ENCODE measurements around the gene PHLDB1.

PHLDB1 gene

GRCh38 chr11:118621071-118621783 is 13.8 kb downstream of the PHLDB1 start:
- TF ChIP-seq POLR2AphosphoS5 (IDR thresholded peaks at IDR 0.05; ENCODE audit: low read depth) (no peak), SPI1 (IDR thresholded peaks at IDR 0.05; ENCODE audit: borderline replicate concordance, low read depth) (peak; percentile 69; the same call in 1 of the 2 replicates)
- no peak overlapping the region for H3K27ac ChIP-seq (replicated peaks)
- H3K27me3 ChIP-seq (ENCODE audit: insufficient read depth, poor library complexity, severe bottlenecking): peaks cover 17% of the 10 kb centered on the region
- peak overlapping the region; percentile 23 for H3K4me3 ChIP-seq (replicated peaks; ENCODE audit: insufficient read depth, low read length)
- peak; percentile 44 to 66 for DNase-seq (ENCODE audit: low read depth in 1 of 2, low spot score in 1 of 2)

- peaks cover 17% of the 10 kb centered on the region for H3K27me3 ChIP-seq (ENCODE audit: insufficient read depth, poor library complexity, severe bottlenecking)
- H3K27ac ChIP-seq (replicated peaks): no peak overlapping the region
- TF ChIP-seq, protein P1, sequence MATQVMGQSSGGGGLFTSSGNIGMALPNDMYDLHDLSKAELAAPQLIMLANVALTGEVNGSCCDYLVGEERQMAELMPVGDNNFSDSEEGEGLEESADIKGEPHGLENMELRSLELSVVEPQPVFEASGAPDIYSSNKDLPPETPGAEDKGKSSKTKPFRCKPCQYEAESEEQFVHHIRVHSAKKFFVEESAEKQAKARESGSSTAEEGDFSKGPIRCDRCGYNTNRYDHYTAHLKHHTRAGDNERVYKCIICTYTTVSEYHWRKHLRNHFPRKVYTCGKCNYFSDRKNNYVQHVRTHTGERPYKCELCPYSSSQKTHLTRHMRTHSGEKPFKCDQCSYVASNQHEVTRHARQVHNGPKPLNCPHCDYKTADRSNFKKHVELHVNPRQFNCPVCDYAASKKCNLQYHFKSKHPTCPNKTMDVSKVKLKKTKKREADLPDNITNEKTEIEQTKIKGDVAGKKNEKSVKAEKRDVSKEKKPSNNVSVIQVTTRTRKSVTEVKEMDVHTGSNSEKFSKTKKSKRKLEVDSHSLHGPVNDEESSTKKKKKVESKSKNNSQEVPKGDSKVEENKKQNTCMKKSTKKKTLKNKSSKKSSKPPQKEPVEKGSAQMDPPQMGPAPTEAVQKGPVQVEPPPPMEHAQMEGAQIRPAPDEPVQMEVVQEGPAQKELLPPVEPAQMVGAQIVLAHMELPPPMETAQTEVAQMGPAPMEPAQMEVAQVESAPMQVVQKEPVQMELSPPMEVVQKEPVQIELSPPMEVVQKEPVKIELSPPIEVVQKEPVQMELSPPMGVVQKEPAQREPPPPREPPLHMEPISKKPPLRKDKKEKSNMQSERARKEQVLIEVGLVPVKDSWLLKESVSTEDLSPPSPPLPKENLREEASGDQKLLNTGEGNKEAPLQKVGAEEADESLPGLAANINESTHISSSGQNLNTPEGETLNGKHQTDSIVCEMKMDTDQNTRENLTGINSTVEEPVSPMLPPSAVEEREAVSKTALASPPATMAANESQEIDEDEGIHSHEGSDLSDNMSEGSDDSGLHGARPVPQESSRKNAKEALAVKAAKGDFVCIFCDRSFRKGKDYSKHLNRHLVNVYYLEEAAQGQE (IDR thresholded peaks at IDR 0.05; ENCODE audit: insufficient replicate concordance, low read depth): no peak
- no peak for TF ChIP-seq GABPA (IDR thresholded peaks at IDR 0.05; ENCODE audit: low read depth)
- no peak for TF ChIP-seq POLR2AphosphoS5 (IDR thresholded peaks at IDR 0.05; ENCODE audit: low read depth)
- H3K4me3 ChIP-seq (replicated peaks; ENCODE audit: insufficient read depth, low read length): no peak overlapping the region
- no peak for DNase-seq (ENCODE audit: low read depth in 1 of 2, low spot score in 1 of 2)
Observed at GRCh38 chr11:118621784-118622375, 14.5 kb downstream of the PHLDB1 start.

DNA sequence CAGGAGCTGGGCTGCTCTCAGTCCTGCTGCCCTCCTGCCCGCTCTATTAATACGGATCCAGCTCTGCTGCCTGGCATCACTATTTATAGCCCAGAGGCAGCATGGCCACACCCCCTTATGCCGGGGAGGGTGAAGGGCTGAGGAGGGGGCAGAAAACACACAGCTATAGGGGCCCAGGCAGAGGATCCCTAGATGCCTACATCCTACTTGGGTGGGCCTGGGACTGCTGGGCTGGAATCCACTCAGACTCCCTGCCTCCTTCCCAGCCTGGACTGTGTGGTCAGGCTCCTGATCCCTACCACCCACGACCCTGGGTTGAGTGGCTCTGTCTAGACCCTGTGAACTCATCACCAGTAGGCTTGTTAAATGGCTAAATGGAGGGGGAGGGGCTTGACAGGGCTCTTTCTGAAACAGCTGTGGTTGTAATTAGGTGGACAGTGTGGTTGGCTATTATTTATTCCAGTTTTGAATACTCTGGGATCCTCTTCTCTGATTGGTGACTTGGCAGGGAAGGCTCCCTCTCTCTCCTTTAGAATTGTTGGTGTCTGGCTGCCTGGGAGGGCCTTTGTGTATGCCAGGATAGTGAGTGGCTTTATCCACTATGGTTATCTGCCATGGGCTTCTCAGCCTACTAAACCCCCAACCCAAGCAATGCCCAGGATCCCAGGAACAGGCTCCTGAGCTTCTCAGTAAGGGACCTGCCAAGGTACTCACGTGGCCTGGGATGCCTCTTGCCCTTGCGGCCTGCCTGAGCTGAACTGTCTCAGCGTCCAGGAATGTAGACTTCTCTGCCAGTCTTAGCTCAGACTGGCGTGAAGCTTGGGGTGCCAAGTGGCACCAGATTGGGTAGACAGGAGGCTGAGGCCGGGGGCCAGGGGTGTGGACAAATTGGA is 15.2 kb downstream of the PHLDB1 start:
- no peak overlapping the region for H3K27ac ChIP-seq (replicated peaks)
- no peak for TF ChIP-seq CTCF (IDR thresholded peaks at IDR 0.05; ENCODE audit: insufficient read depth, low read length)
- TF ChIP-seq SPI1 (IDR thresholded peaks at IDR 0.05; ENCODE audit: borderline replicate concordance, low read depth): no peak
- TF ChIP-seq GABPA (IDR thresholded peaks at IDR 0.05; ENCODE audit: low read depth): no peak
- TF ChIP-seq, protein P1 (IDR thresholded peaks at IDR 0.05; ENCODE audit: insufficient replicate concordance, low read depth): no peak
- TF ChIP-seq POLR2AphosphoS5 (IDR thresholded peaks at IDR 0.05; ENCODE audit: low read depth): no peak

GRCh38 chr11:118623269-118623655 is 15.8 kb downstream of the PHLDB1 start:
- no peak overlapping the region for H3K4me3 ChIP-seq (replicated peaks; ENCODE audit: insufficient read depth, low read length)
- peaks cover 19% of the 10 kb centered on the region for H3K27me3 ChIP-seq (ENCODE audit: insufficient read depth, poor library complexity, severe bottlenecking)
- TF ChIP-seq CTCF (IDR thresholded peaks at IDR 0.05; ENCODE audit: insufficient read depth, low read length): no peak
- no peak for TF ChIP-seq GABPA (IDR thresholded peaks at IDR 0.05; ENCODE audit: low read depth)
- TF ChIP-seq, protein P1 (IDR thresholded peaks at IDR 0.05; ENCODE audit: insufficient replicate concordance, low read depth): no peak
- TF ChIP-seq SPI1 (IDR thresholded peaks at IDR 0.05; ENCODE audit: borderline replicate concordance, low read depth): no peak
- TF ChIP-seq POLR2AphosphoS5 (IDR thresholded peaks at IDR 0.05; ENCODE audit: low read depth): no peak
- no peak for DNase-seq (ENCODE audit: low read depth in 1 of 2, low spot score in 1 of 2)
- no peak overlapping the region for H3K27ac ChIP-seq (replicated peaks)

More for the DNA sequence above, 15.2 kb downstream of the PHLDB1 start:
- no peak for DNase-seq (ENCODE audit: low read depth in 1 of 2, low spot score in 1 of 2)
- H3K27me3 ChIP-seq (ENCODE audit: insufficient read depth, poor library complexity, severe bottlenecking): peaks cover 19% of the 10 kb centered on the region
- no peak overlapping the region for H3K4me3 ChIP-seq (replicated peaks; ENCODE audit: insufficient read depth, low read length)

Measured in HL-60 (cell line).